ENCODE results near the gene ANTXRL.
"Not testable (repeated sequence)": the region's sequence is repeated elsewhere in the genome, so short reads cannot be mapped to it uniquely, and the experiment has no call there.

The ANTXRL gene

DNA sequence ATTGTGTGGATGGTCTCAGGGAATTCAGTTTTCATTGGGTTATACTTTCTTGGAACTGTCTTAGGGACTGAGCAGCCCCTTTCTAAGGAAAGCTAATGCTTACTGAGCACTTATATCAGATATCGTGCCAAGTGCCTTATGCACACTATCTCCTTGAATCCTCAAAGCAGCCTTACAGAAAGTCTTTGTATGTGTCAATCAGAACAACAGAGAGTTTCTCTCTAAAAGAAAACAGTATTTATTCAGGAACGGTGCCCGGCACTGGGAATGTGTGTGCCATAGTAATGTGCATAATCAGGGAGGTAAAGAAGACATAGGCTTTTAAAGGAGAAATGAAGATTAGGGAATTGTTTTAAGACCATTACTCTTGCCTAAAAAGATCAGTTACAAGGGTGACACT lies 17.3 kb downstream of the ANTXRL start:
- DNase-seq (ENCODE audit: low spot score in 2 of 2) (no peak), ATAC-seq (no peak)
- Mint-ChIP-seq H3K36me3 (no peaks in the 10 kb centered on the region), H3K27ac (no peak overlapping the region), H3K9me3 (no peaks in the 10 kb centered on the region), H3K4me3 (no peak overlapping the region), H3K4me1 (peaks cover 2% of the 10 kb centered on the region)

DNA sequence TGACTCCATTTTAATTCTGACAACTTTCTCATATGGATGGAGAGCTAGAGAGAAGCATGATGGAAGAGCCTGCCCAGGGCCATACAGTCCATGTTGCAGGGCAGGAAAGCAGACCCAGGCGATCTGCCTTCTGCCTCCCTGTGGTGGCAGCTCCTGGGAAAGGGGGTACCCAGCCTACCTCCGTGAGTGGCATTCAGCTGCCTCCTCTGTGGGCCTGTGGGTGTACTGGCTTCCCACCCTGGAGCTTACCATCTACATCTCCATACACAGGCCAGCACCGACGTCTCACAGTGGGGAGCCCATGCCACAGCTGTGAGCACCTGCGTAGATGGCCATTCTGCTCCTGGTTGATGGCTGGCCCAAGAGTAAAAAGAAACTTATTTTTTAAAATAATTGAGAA lies 17.9 kb downstream of the ANTXRL start:
- H3K36me3 Mint-ChIP-seq; H3K27ac Mint-ChIP-seq; DNase-seq (ENCODE audit: low spot score in 2 of 2); H3K4me1 Mint-ChIP-seq; H3K9me3 Mint-ChIP-seq; H3K4me3 Mint-ChIP-seq; ATAC-seq: not testable (repeated sequence)

DNA sequence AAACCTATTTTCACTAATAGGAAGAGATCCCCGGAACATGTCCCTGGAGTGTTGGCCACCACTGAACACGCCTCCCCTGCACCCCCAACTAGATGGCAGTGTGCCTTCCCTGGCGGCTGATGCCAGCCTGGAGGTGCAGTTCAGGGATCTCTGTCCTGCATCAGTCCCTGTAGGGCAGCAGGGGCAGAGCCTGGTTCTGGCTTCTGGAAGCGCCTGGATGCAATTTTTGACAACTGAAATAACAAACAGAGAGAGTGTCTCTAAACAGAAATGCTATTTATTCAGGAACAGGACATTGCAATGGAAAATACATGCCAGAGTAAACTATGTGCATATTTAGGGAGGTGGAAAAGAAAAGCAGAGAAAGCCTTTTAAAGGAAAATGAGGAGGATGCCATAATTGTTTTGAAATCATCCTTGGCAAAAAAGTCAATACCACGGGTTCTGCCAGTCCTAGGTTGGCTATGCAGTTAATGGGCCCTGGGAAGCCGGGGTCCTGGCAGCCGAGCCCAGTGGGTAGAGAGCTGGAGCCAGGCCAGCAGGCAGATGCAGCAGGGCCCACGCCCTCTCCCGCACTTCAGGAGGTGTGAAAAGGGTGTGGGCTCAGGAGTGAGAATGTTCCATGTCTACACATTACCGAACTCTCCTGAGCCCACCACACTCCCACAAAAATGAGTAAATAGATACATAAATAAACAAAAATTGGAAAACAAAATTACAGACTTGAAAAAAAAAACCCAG lies 18.5 kb downstream of the ANTXRL start:
- ATAC-seq: no peak

GRCh38 chr10:46305986-46306385 lies 19.2 kb downstream of the ANTXRL start:
- Mint-ChIP-seq H3K9me3 (no peaks in the 10 kb centered on the region), H3K27ac (no peak overlapping the region), H3K4me3 (no peak overlapping the region), H3K36me3 (no peaks in the 10 kb centered on the region), H3K4me1 (peaks cover 5% of the 10 kb centered on the region)
- ATAC-seq (no peak), DNase-seq (ENCODE audit: low spot score in 2 of 2) (no peak)

More for the DNA sequence above, 18.5 kb downstream of the ANTXRL start:
- Mint-ChIP-seq H3K4me1 (peaks cover 5% of the 10 kb centered on the region), H3K27ac (no peak overlapping the region), H3K36me3 (no peaks in the 10 kb centered on the region), H3K4me3 (no peak overlapping the region), H3K9me3 (no peaks in the 10 kb centered on the region)
- DNase-seq (ENCODE audit: low spot score in 2 of 2): no peak

DNA sequence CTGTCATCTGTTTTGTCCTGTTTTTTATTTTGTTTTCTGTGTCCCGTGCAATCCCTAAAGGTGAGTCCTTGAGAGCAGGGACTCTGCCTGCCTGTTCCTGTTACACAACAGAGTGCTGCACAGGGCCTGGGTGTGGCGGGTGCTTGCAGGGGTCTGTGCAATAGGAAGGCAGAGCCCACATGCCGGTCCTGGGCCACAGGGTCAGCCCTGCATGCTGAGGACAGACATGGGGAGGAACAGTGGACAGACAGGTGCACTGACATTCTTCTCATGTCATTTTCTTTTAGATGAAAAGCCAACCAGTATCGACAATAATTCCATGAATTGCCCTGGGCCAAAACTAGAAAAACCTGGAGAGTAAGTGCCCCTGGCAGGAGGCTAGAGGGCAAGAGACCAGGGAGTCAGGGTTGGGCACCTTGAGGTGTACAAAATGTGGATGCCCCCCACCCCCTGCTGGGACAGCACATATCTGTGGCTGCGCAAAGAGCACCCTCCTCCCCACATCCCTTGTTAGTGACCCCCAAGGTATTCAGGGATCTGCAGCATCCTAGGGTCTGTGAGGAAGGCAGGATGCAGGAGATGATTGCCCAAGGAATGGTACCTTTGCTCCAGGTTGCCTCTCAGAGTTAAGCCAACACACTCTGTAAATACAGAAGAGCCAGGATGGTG lies 19.9 kb downstream of the ANTXRL start:
- Mint-ChIP-seq H3K36me3 (no peaks in the 10 kb centered on the region), H3K4me3 (no peak overlapping the region), H3K9me3 (no peaks in the 10 kb centered on the region), H3K27ac (no peak overlapping the region), H3K4me1 (peaks cover 5% of the 10 kb centered on the region)
- no peak for ATAC-seq
- DNase-seq (ENCODE audit: low spot score in 2 of 2): no peak

GRCh38 chr10:46307281-46308112 lies 20.7 kb downstream of the ANTXRL start:
- H3K27ac Mint-ChIP-seq: no peak overlapping the region
- no peak overlapping the region for H3K4me3 Mint-ChIP-seq
- ATAC-seq (no peak), DNase-seq (ENCODE audit: low spot score in 2 of 2) (no peak)
- no peaks in the 10 kb centered on the region for H3K36me3 Mint-ChIP-seq
- peaks cover 5% of the 10 kb centered on the region for H3K4me1 Mint-ChIP-seq
- no peaks in the 10 kb centered on the region for H3K9me3 Mint-ChIP-seq

- no peak for DNase-seq (ENCODE audit: low spot score in 2 of 2)
- no peak for ATAC-seq
- H3K27ac Mint-ChIP-seq: no peak overlapping the region
- peaks cover 5% of the 10 kb centered on the region for H3K4me1 Mint-ChIP-seq
- no peak overlapping the region for H3K4me3 Mint-ChIP-seq
- H3K9me3 Mint-ChIP-seq: no peaks in the 10 kb centered on the region
- H3K36me3 Mint-ChIP-seq: no peaks in the 10 kb centered on the region
Measured at GRCh38 chr10:46308113-46308415, 21.3 kb downstream of the ANTXRL start.

- Mint-ChIP-seq H3K4me1 (peaks cover 5% of the 10 kb centered on the region), H3K27ac (no peak overlapping the region), H3K36me3 (no peaks in the 10 kb centered on the region), H3K4me3 (no peak overlapping the region), H3K9me3 (no peaks in the 10 kb centered on the region)
- DNase-seq (ENCODE audit: low spot score in 2 of 2) (no peak), ATAC-seq (no peak)
Measured at GRCh38 chr10:46308666-46309450, 22.1 kb downstream of the ANTXRL start.

- Mint-ChIP-seq H3K4me3 (no peak overlapping the region), H3K27ac (no peak overlapping the region), H3K9me3 (no peaks in the 10 kb centered on the region), H3K36me3 (no peaks in the 10 kb centered on the region), H3K4me1 (peaks cover 5% of the 10 kb centered on the region)
- ATAC-seq (no peak), DNase-seq (ENCODE audit: low spot score in 2 of 2) (no peak)
Measured at GRCh38 chr10:46309511-46310142, 22.8 kb downstream of the ANTXRL start.

- Mint-ChIP-seq H3K27ac (no peak overlapping the region), H3K4me1 (peaks cover 5% of the 10 kb centered on the region), H3K9me3 (no peaks in the 10 kb centered on the region), H3K4me3 (no peak overlapping the region), H3K36me3 (no peaks in the 10 kb centered on the region)
- ATAC-seq (no peak), DNase-seq (ENCODE audit: low spot score in 2 of 2) (no peak)
Measured at GRCh38 chr10:46310143-46310514, 23.3 kb downstream of the ANTXRL start.

DNA sequence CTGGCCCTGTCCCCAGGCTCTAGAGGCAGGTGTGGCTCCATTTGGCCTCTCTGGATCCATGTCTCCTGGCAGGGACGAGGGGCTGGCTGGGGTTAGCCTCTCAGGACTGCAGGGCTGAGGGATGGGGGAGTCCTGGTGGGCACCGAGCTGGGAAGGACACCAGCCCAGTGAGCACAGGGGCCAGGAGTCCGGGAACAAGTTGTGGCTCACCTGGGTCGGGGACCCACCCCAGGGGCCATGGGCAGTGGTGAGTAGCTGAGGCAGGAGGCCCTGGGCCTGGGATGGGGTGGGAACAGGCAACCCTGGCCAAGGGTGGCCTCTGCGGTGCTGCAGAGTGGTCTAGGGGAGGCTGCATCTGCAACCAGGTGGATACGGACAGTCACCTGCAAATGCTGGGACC lies 24.1 kb downstream of the ANTXRL start:
- H3K4me1 Mint-ChIP-seq: peaks cover 5% of the 10 kb centered on the region
- no peak overlapping the region for H3K27ac Mint-ChIP-seq
- no peak for DNase-seq (ENCODE audit: low spot score in 2 of 2)
- H3K4me3 Mint-ChIP-seq: no peak overlapping the region
- H3K36me3 Mint-ChIP-seq: no peaks in the 10 kb centered on the region
- no peak for ATAC-seq
- H3K9me3 Mint-ChIP-seq: no peaks in the 10 kb centered on the region

DNA sequence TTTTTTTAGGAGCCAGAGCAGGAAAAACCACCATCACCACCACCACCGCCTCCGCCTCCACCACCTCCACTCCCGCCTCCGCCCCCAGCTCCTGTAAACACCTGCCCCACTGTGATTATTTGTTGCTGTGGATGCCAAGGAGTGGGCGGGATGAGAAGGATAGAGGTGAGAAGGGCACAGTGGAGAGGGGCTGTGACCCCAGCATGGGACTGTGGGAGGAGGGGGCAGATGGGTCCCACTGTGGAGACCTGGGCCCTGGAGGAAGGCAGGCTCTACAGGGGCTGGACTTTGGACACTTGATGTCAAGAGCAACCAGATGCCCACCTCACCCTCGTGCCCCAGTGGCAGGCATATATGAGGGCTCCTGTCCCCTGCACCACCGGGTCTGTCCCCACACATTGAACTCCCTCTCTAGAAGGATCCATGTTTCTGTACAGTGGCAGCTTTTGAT lies 24.7 kb downstream of the ANTXRL start:
- ATAC-seq (no peak), DNase-seq (ENCODE audit: low spot score in 2 of 2) (no peak)
- no peak overlapping the region for H3K4me3 Mint-ChIP-seq
- H3K27ac Mint-ChIP-seq: no peak overlapping the region
- H3K36me3 Mint-ChIP-seq: no peaks in the 10 kb centered on the region
- H3K9me3 Mint-ChIP-seq: no peaks in the 10 kb centered on the region
- H3K4me1 Mint-ChIP-seq: peaks cover 5% of the 10 kb centered on the region

DNA sequence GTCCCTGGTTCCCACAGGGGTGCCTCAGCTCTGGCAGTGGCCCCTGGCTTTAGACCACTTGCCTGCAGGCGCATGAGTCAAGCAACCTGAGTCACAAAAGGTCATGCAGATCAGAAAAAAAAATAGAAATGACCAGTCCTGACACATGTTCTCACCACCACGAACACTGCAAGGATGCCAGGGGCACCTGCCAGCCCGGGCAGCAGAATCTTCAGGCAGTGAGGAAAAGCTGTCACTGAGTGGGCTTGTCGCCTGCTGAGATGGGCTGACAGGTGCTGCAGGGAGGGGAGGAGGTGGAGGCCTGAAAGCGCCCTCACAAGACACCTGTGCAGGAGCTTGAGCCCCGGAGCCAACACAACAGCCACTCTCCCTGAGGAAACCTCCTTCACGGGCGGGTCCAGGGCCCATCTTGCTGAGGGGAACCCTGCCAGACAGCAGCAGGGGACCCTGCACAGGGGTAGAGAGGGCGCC lies 25.2 kb downstream of the ANTXRL start:
- not testable (repeated sequence) for H3K4me3 Mint-ChIP-seq; ATAC-seq; DNase-seq (ENCODE audit: low spot score in 2 of 2); H3K36me3 Mint-ChIP-seq; H3K9me3 Mint-ChIP-seq; H3K27ac Mint-ChIP-seq; H3K4me1 Mint-ChIP-seq

DNA sequence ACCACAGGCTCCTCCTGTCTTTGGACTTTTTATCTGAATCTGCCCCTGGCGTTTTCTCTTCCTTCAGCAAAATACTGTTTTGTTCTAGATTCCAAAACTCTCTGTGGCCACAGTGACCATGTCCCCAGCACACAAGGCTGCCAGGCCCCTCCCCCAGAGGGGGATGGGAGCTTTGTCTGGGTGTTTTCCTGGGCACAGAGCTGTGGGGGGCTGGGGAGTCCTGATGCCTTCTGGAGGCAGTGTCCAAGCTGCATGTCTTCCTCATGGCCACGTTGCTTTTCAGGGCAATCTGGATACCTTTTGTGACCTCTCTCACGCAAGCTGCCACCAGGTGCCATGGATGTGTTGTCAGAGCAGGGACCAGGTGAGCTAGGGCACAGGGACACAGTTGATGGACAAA lies 26.2 kb downstream of the ANTXRL start:
- H3K9me3 Mint-ChIP-seq: no peaks in the 10 kb centered on the region
- H3K36me3 Mint-ChIP-seq: no peaks in the 10 kb centered on the region
- ATAC-seq (no peak), DNase-seq (ENCODE audit: low spot score in 2 of 2) (no peak)
- no peak overlapping the region for H3K27ac Mint-ChIP-seq
- peaks cover 5% of the 10 kb centered on the region for H3K4me1 Mint-ChIP-seq
- no peak overlapping the region for H3K4me3 Mint-ChIP-seq

DNA sequence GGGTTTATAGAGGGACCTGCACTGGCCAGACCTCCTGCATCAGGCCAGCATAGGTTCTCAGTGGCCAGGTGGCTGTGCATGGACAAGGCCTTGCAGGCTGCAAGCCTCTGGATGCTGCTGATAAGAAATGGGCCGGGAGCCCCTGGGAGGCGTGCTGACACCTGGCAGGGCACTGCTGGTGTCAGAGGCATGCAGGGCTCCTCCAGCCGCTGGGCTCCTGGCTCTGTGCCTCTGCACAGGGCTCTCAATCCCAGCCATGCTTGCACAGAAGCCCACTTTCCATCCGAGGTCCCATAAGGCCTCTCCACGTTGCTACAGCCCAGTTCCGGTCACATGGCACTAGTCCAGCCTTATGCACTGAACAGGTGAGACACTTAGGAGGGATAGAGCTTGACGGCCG lies 27.3 kb downstream of the ANTXRL start:
- DNase-seq (ENCODE audit: low spot score in 2 of 2): no peak
- no peaks in the 10 kb centered on the region for H3K36me3 Mint-ChIP-seq
- no peak overlapping the region for H3K4me3 Mint-ChIP-seq

More for the DNA sequence above, 27.3 kb downstream of the ANTXRL start:
- ATAC-seq: no peak
- Mint-ChIP-seq H3K27ac (no peak overlapping the region), H3K4me1 (peaks cover 5% of the 10 kb centered on the region), H3K9me3 (no peaks in the 10 kb centered on the region)
